Activated naive CD4-positive, alpha-beta T cell treated with anti-CD3 and anti-CD28 coated beads for 36 hours (primary cell): Measurements from ENCODE around the gene GAN. TPM values are rescaled to one million over a fixed set of nuclear protein-coding genes. Genes with fewer than 3 reads are reported as not detected.
A peak's percentile ranks its signal among the peaks of the same experiment; 100 is the strongest.

Experiments
- CTCF ChIA-PET: fragments of 350-600 bp; sonication (Branson Sonifier 250); formaldehyde crosslinking; loops from one replicate; lab custom pipeline; 2021; ENCODE audit warnings: antibody characterized with exemption; lab: Charles Lee
- DNase-seq: peaks from one replicate; pipeline ENCODE4 v3.0.0-alpha.2; 2020
- H3K27ac Mint-ChIP-seq: one replicate; pipeline ENCODE4 v1.8.0; 2021; ENCODE audit warnings: mild to moderate bottlenecking, mixed read lengths
- H3K27me3 Mint-ChIP-seq: one replicate; pipeline ENCODE4 v1.8.0; 2021; ENCODE audit warnings: low read depth, mixed read lengths
- H3K36me3 Mint-ChIP-seq: one replicate; pipeline ENCODE4 v1.8.0; 2021; ENCODE audit warnings: low read depth, mixed read lengths
- H3K4me1 Mint-ChIP-seq: one replicate; pipeline ENCODE4 v1.8.0; 2021; ENCODE audit warnings: low read depth, mixed read lengths
- H3K4me3 Mint-ChIP-seq: one replicate; pipeline ENCODE4 v1.8.0; 2021; ENCODE audit warnings: mild to moderate bottlenecking, moderate library complexity, mixed read lengths
- H3K9me3 Mint-ChIP-seq: one replicate; pipeline ENCODE4 v1.8.0; 2021; ENCODE audit warnings: mixed read lengths
- intact Hi-C: fragments of 100-400 bp; cut with micrococcal nuclease; formaldehyde crosslinking; loops from one replicate; pipeline ENCODE4 v1.15.1; 2023
- total RNA-seq, 2 experiments: library from RNA; stranded (reverse); gene quantifications; one replicate each; pipeline ENCODE4 v1.2.3, GENCODE V29; 2021

The GAN gene
- total RNA-seq, 2 experiments from 2014 or later, result 10.6 to 11.3 TPM

- Mint-ChIP-seq H3K4me3 (peak overlapping the region; percentile 97), H3K27ac (peak overlapping the region; percentile 83), H3K9me3 (no peaks in the 10 kb centered on the region), H3K27me3 (no peaks in the 10 kb centered on the region), H3K36me3 (peaks cover 2% of the 10 kb centered on the region), H3K4me1 (peaks cover 65% of the 10 kb centered on the region)
- DNase-seq, result no peak
- intact Hi-C loops, result loop anchor here (1.0 to 10.0 kb wide), 13 partner anchors 21 to 1338 kb away; partner anchors contain the start of genes C16orf46, CDYL2, CENPN and DYNLRB2
- CTCF ChIA-PET, result interaction anchor here (0.8 to 1.5 kb wide), 2 partner anchors 12 to 53 kb away, joined by 4 to 5 read pairs; no protein-coding TSS in a partner anchor
Observed at GRCh38 chr16:81313701-81314602, 810 bp upstream of the GAN start.

- CTCF ChIA-PET, result no interaction called here
- Mint-ChIP-seq H3K27me3 (no peaks in the 10 kb centered on the region), H3K27ac (no peak overlapping the region)
Observed at GRCh38 chr16:81315271-81316175, 761 bp downstream of the GAN start.

GRCh38 chr16:81316176-81316496, 1.4 kb downstream of the GAN start:
- no peak overlapping the region for H3K27ac Mint-ChIP-seq

More at GRCh38 chr16:81315271-81316175, 761 bp downstream of the GAN start:
- no peaks in the 10 kb centered on the region for H3K9me3 Mint-ChIP-seq
- intact Hi-C loops, result loop anchor here (1.0 to 10.0 kb wide), 4 partner anchors 55 to 731 kb away; partner anchors contain the start of gene CDYL2
- peaks cover 2% of the 10 kb centered on the region for H3K36me3 Mint-ChIP-seq
- peak overlapping the region; percentile 97 for H3K4me3 Mint-ChIP-seq
- peaks cover 65% of the 10 kb centered on the region for H3K4me1 Mint-ChIP-seq
- peak; percentile 56 for DNase-seq

DNA sequence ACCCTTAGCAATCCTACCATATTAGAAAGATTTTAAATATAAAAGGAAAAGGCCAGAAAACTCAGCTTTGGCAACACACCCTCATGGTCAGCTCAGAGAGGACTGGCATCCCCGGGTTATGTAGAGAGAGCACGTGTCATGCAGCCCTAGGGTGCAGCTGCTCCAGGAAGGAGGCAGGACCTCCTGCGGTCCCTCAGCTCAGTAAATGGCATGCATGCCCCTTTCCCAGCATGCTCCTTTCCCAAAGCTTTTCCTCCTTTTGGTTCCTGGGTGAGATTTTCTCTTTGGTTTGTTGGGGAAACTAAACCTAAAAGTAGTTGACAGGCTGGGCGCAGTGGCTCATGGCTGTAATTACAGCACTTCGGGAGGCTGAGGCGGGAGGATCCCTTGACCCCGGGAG, 3.9 kb downstream of the GAN start:
- intact Hi-C loops, result loop anchor here (10.0 kb wide), 2 partner anchors 514 to 734 kb away; partner anchors contain the start of gene CDYL2

More at GRCh38 chr16:81316176-81316496, 1.4 kb downstream of the GAN start:
- intact Hi-C loops, result loop anchor here (10.0 kb wide), 2 partner anchors 511 to 731 kb away; partner anchors contain the start of gene CDYL2
- H3K9me3 Mint-ChIP-seq, result no peaks in the 10 kb centered on the region
- peaks cover 66% of the 10 kb centered on the region for H3K4me1 Mint-ChIP-seq
- H3K27me3 Mint-ChIP-seq, result no peaks in the 10 kb centered on the region
- DNase-seq, result no peak
- CTCF ChIA-PET, result no interaction called here
- peak overlapping the region; percentile 81 for H3K4me3 Mint-ChIP-seq
- peaks cover 2% of the 10 kb centered on the region for H3K36me3 Mint-ChIP-seq

GRCh38 chr16:81319221-81319912, 4.6 kb downstream of the GAN start:
- peaks cover 50% of the 10 kb centered on the region for H3K4me1 Mint-ChIP-seq
- no peak overlapping the region for H3K27ac Mint-ChIP-seq
- no peaks in the 10 kb centered on the region for H3K36me3 Mint-ChIP-seq
- DNase-seq, result no peak
- H3K9me3 Mint-ChIP-seq, result no peaks in the 10 kb centered on the region
- CTCF ChIA-PET, result interaction anchor here (1.1 kb wide), 1 partner anchor 114 kb away, joined by 3 read pairs; no protein-coding TSS in a partner anchor
- no peak overlapping the region for H3K4me3 Mint-ChIP-seq
- H3K27me3 Mint-ChIP-seq, result no peaks in the 10 kb centered on the region
- intact Hi-C loops, result loop anchor here (10.0 kb wide), 2 partner anchors 515 to 735 kb away; partner anchors contain the start of gene CDYL2

More for the DNA sequence above, 3.9 kb downstream of the GAN start:
- Mint-ChIP-seq H3K36me3 (no peaks in the 10 kb centered on the region), H3K27ac (no peak overlapping the region), H3K27me3 (no peaks in the 10 kb centered on the region), H3K4me1 (peaks cover 57% of the 10 kb centered on the region), H3K4me3 (no peak overlapping the region), H3K9me3 (no peaks in the 10 kb centered on the region)
- DNase-seq, result no peak
- CTCF ChIA-PET, result interaction anchor here (0.6 to 1.1 kb wide), 2 partner anchors 9 to 114 kb away, joined by 3 read pairs; no protein-coding TSS in a partner anchor

DNA sequence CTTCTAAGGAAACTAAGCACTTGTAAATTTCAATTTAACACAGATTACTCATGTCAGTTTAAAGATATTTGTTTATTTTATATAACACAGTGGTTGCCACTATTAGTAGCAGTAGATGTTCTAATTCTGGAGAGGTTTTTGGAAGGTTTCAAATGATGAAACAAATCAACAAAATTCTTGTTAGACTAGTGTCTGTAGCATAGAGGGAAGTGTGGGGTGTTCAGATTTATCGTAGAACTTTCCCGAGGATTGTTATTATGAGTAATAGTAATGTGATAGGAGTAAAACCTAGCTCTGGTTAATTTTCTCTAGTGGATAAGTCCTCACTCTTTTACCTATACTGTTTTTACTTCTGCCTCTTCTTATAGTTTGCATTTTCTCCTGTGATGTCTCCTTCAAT, 6.3 kb downstream of the GAN start:
- Mint-ChIP-seq H3K4me3 (no peak overlapping the region), H3K9me3 (no peaks in the 10 kb centered on the region), H3K27me3 (no peaks in the 10 kb centered on the region), H3K4me1 (peaks cover 46% of the 10 kb centered on the region), H3K27ac (no peak overlapping the region), H3K36me3 (no peaks in the 10 kb centered on the region)
- intact Hi-C loops, result no loop called here
- DNase-seq, result no peak
- CTCF ChIA-PET, result no interaction called here

DNA sequence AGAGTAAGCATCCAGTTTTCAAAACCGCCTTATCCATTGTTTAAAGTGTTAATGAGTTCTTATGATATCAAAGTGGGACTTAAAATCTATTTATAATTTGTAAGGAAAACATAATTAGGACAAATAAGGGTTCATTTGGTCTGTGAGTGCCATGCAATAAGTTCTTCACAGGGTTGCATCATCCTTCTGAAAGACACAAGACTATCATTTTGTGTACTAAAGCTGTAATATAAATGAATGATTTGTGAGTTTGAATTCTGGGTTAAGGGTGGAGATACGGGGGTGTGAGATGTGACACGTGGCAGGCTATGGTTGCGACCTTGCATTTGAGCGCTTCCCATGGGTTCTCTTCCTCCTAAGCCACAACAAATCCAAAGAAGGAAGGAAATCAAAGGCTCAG, 6.8 kb downstream of the GAN start:
- Mint-ChIP-seq H3K4me3 (no peak overlapping the region), H3K9me3 (no peaks in the 10 kb centered on the region), H3K4me1 (peaks cover 43% of the 10 kb centered on the region), H3K27ac (no peak overlapping the region), H3K36me3 (no peaks in the 10 kb centered on the region), H3K27me3 (no peaks in the 10 kb centered on the region)
- intact Hi-C loops, result no loop called here
- CTCF ChIA-PET, result no interaction called here
- DNase-seq, result no peak

- Mint-ChIP-seq H3K27ac (no peak overlapping the region), H3K4me3 (no peak overlapping the region), H3K4me1 (peaks cover 23% of the 10 kb centered on the region), H3K27me3 (no peaks in the 10 kb centered on the region), H3K9me3 (no peaks in the 10 kb centered on the region), H3K36me3 (no peaks in the 10 kb centered on the region)
- intact Hi-C loops, result no loop called here
- CTCF ChIA-PET, result no interaction called here
- no peak for DNase-seq
Observed at GRCh38 chr16:81324808-81325207, 10.0 kb downstream of the GAN start.

- DNase-seq, result no peak
- no peaks in the 10 kb centered on the region for H3K9me3 Mint-ChIP-seq
- intact Hi-C loops, result no loop called here
- no peak overlapping the region for H3K27ac Mint-ChIP-seq
- CTCF ChIA-PET, result no interaction called here
- H3K36me3 Mint-ChIP-seq, result peaks cover 5% of the 10 kb centered on the region
- no peaks in the 10 kb centered on the region for H3K27me3 Mint-ChIP-seq
- H3K4me1 Mint-ChIP-seq, result peaks cover 4% of the 10 kb centered on the region
- H3K4me3 Mint-ChIP-seq, result no peak overlapping the region
Observed at GRCh38 chr16:81327011-81327410, 12.2 kb downstream of the GAN start.

GRCh38 chr16:81327447-81328196, 12.9 kb downstream of the GAN start:
- Mint-ChIP-seq H3K9me3 (no peaks in the 10 kb centered on the region), H3K4me1 (peaks cover 3% of the 10 kb centered on the region), H3K4me3 (no peak overlapping the region), H3K27me3 (no peaks in the 10 kb centered on the region), H3K27ac (no peak overlapping the region), H3K36me3 (peaks cover 8% of the 10 kb centered on the region)
- DNase-seq, result no peak
- CTCF ChIA-PET, result no interaction called here
- intact Hi-C loops, result no loop called here

DNA sequence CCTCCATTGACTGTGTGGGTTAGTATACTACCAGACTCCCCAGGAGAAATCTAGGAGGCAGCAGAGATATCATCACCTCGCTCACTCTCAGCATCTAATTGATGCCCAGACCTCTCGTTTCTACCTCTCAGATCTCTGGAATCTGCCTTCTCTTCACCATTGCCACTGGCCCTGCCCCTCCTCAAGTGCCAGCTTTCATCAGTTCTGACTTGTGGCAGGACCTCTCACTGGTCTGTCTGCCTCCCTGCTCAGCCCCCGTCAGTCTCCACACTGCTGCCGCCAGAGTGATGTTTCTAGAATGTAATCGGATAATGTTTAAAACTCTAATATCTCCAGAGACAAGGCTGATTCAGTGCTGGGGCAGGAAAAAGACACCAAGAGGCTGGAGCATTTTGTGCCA, 15.2 kb downstream of the GAN start:
- H3K9me3 Mint-ChIP-seq, result no peaks in the 10 kb centered on the region
- no peak overlapping the region for H3K4me3 Mint-ChIP-seq
- H3K27ac Mint-ChIP-seq, result no peak overlapping the region
- no peaks in the 10 kb centered on the region for H3K27me3 Mint-ChIP-seq
- CTCF ChIA-PET, result no interaction called here
- peaks cover 9% of the 10 kb centered on the region for H3K36me3 Mint-ChIP-seq
- DNase-seq, result no peak
- H3K4me1 Mint-ChIP-seq, result peaks cover 4% of the 10 kb centered on the region
- intact Hi-C loops, result no loop called here
